Stimulated activated memory B cell treated with anti-CD40 and anti-IgM and Interleukin-4, amounts not matched to agents 10 μg/mL and 1 μg/mL and 100 μg/mL, for 72 hours (primary cell): ENCODE measurements around the gene WWOX.
"Not testable (repeated sequence)": the region's sequence is repeated elsewhere in the genome, so short reads cannot be mapped to it uniquely, and the experiment has no call there.

Source experiments
- ATAC-seq: fragments of 150-1000 bp; cut with Tn5 transposase; 2 replicates; pipeline ENCODE4 v1.10.0; 2021
- H3K27ac Mint-ChIP-seq: one replicate; pipeline ENCODE4 v1.8.0; 2022; ENCODE audit warnings: mild to moderate bottlenecking, mixed read lengths
- H3K27me3 Mint-ChIP-seq: one replicate; pipeline ENCODE4 v1.8.0; 2022; ENCODE audit warnings: mixed read lengths
- H3K36me3 Mint-ChIP-seq: one replicate; pipeline ENCODE4 v1.8.0; 2022; ENCODE audit warnings: mixed read lengths
- H3K4me1 Mint-ChIP-seq: one replicate; pipeline ENCODE4 v1.8.0; 2022; ENCODE audit warnings: mixed read lengths
- H3K4me3 Mint-ChIP-seq: one replicate; pipeline ENCODE4 v1.8.0; 2022; ENCODE audit warnings: mild to moderate bottlenecking, moderate library complexity, mixed read lengths
- H3K9me3 Mint-ChIP-seq: one replicate; pipeline ENCODE4 v1.8.0; 2022; ENCODE audit warnings: mixed read lengths

WWOX gene

GRCh38 chr16:78669994-78670393, 570.5 kb downstream of the WWOX start:
- no peak for ATAC-seq
- Mint-ChIP-seq H3K27me3 (no peaks in the 10 kb centered on the region), H3K9me3 (no peaks in the 10 kb centered on the region), H3K4me3 (no peak overlapping the region), H3K4me1 (no peaks in the 10 kb centered on the region), H3K27ac (no peak overlapping the region), H3K36me3 (no peaks in the 10 kb centered on the region)

- H3K9me3 Mint-ChIP-seq: no peaks in the 10 kb centered on the region
- H3K27me3 Mint-ChIP-seq: no peaks in the 10 kb centered on the region
- H3K27ac Mint-ChIP-seq: no peak overlapping the region
- H3K4me3 Mint-ChIP-seq: no peak overlapping the region
- H3K4me1 Mint-ChIP-seq: no peaks in the 10 kb centered on the region
- ATAC-seq: no peak
- H3K36me3 Mint-ChIP-seq: no peaks in the 10 kb centered on the region
Measured at GRCh38 chr16:78672779-78673556, 573.5 kb downstream of the WWOX start.

- Mint-ChIP-seq H3K4me3 (no peak overlapping the region), H3K36me3 (no peaks in the 10 kb centered on the region)
- no peak for ATAC-seq
Measured at GRCh38 chr16:78673884-78674283, 574.4 kb downstream of the WWOX start.

GRCh38 chr16:78675312-78675711, 575.9 kb downstream of the WWOX start:
- no peak for ATAC-seq
- Mint-ChIP-seq H3K4me3 (no peak overlapping the region), H3K27ac (no peak overlapping the region), H3K9me3 (no peaks in the 10 kb centered on the region), H3K36me3 (no peaks in the 10 kb centered on the region), H3K4me1 (no peaks in the 10 kb centered on the region), H3K27me3 (no peaks in the 10 kb centered on the region)

More at GRCh38 chr16:78673884-78674283, 574.4 kb downstream of the WWOX start:
- H3K9me3 Mint-ChIP-seq: no peaks in the 10 kb centered on the region
- H3K27me3 Mint-ChIP-seq: no peaks in the 10 kb centered on the region
- no peaks in the 10 kb centered on the region for H3K4me1 Mint-ChIP-seq
- H3K27ac Mint-ChIP-seq: no peak overlapping the region

GRCh38 chr16:78675951-78676792, 576.7 kb downstream of the WWOX start:
- H3K4me3 Mint-ChIP-seq: no peak overlapping the region
- no peaks in the 10 kb centered on the region for H3K4me1 Mint-ChIP-seq
- no peaks in the 10 kb centered on the region for H3K36me3 Mint-ChIP-seq
- no peaks in the 10 kb centered on the region for H3K9me3 Mint-ChIP-seq
- no peak overlapping the region for H3K27ac Mint-ChIP-seq
- no peaks in the 10 kb centered on the region for H3K27me3 Mint-ChIP-seq
- ATAC-seq: no peak

GRCh38 chr16:78677181-78677731, 577.8 kb downstream of the WWOX start:
- Mint-ChIP-seq H3K27ac (no peak overlapping the region), H3K36me3 (no peaks in the 10 kb centered on the region), H3K4me3 (no peak overlapping the region), H3K9me3 (no peaks in the 10 kb centered on the region), H3K27me3 (no peaks in the 10 kb centered on the region), H3K4me1 (no peaks in the 10 kb centered on the region)
- ATAC-seq: no peak

GRCh38 chr16:78679546-78679945, 580.1 kb downstream of the WWOX start:
- Mint-ChIP-seq H3K27ac (no peak overlapping the region), H3K4me3 (no peak overlapping the region)

GRCh38 chr16:78681743-78682142, 582.3 kb downstream of the WWOX start:
- H3K36me3 Mint-ChIP-seq: no peaks in the 10 kb centered on the region
- H3K27me3 Mint-ChIP-seq: no peaks in the 10 kb centered on the region
- H3K9me3 Mint-ChIP-seq: no peaks in the 10 kb centered on the region

More at GRCh38 chr16:78679546-78679945, 580.1 kb downstream of the WWOX start:
- no peak for ATAC-seq
- H3K36me3 Mint-ChIP-seq: no peaks in the 10 kb centered on the region
- no peaks in the 10 kb centered on the region for H3K27me3 Mint-ChIP-seq
- H3K9me3 Mint-ChIP-seq: no peaks in the 10 kb centered on the region
- no peaks in the 10 kb centered on the region for H3K4me1 Mint-ChIP-seq

GRCh38 chr16:78684030-78684611, 584.7 kb downstream of the WWOX start:
- no peak for ATAC-seq
- no peak overlapping the region for H3K27ac Mint-ChIP-seq
- no peaks in the 10 kb centered on the region for H3K4me1 Mint-ChIP-seq
- no peaks in the 10 kb centered on the region for H3K9me3 Mint-ChIP-seq
- H3K4me3 Mint-ChIP-seq: no peak overlapping the region
- no peaks in the 10 kb centered on the region for H3K36me3 Mint-ChIP-seq
- H3K27me3 Mint-ChIP-seq: no peaks in the 10 kb centered on the region

More at GRCh38 chr16:78681743-78682142, 582.3 kb downstream of the WWOX start:
- Mint-ChIP-seq H3K4me1 (no peaks in the 10 kb centered on the region), H3K4me3 (no peak overlapping the region), H3K27ac (no peak overlapping the region)
- no peak for ATAC-seq

- Mint-ChIP-seq H3K4me1 (no peaks in the 10 kb centered on the region), H3K27me3 (no peaks in the 10 kb centered on the region), H3K27ac (no peak overlapping the region), H3K36me3 (no peaks in the 10 kb centered on the region), H3K9me3 (no peaks in the 10 kb centered on the region), H3K4me3 (no peak overlapping the region)
- no peak for ATAC-seq
Measured at GRCh38 chr16:78684655-78685375, 585.4 kb downstream of the WWOX start.

- Mint-ChIP-seq H3K9me3 (no peaks in the 10 kb centered on the region), H3K27ac (no peak overlapping the region), H3K4me3 (no peak overlapping the region), H3K4me1 (no peaks in the 10 kb centered on the region), H3K27me3 (no peaks in the 10 kb centered on the region), H3K36me3 (no peaks in the 10 kb centered on the region)
- ATAC-seq: no peak
Measured at GRCh38 chr16:78686601-78687000, 587.1 kb downstream of the WWOX start.

GRCh38 chr16:78689028-78689427, 589.6 kb downstream of the WWOX start:
- peaks cover 3% of the 10 kb centered on the region for H3K9me3 Mint-ChIP-seq
- H3K36me3 Mint-ChIP-seq: no peaks in the 10 kb centered on the region
- no peaks in the 10 kb centered on the region for H3K27me3 Mint-ChIP-seq
- H3K4me3 Mint-ChIP-seq: no peak overlapping the region
- no peak overlapping the region for H3K27ac Mint-ChIP-seq
- no peak for ATAC-seq
- no peaks in the 10 kb centered on the region for H3K4me1 Mint-ChIP-seq

GRCh38 chr16:78689536-78689935, 590.1 kb downstream of the WWOX start:
- no peaks in the 10 kb centered on the region for H3K27me3 Mint-ChIP-seq
- H3K36me3 Mint-ChIP-seq: no peaks in the 10 kb centered on the region
- H3K4me1 Mint-ChIP-seq: no peaks in the 10 kb centered on the region
- no peak overlapping the region for H3K4me3 Mint-ChIP-seq
- ATAC-seq: no peak
- H3K9me3 Mint-ChIP-seq: peaks cover 3% of the 10 kb centered on the region
- no peak overlapping the region for H3K27ac Mint-ChIP-seq

- Mint-ChIP-seq H3K27me3 (no peaks in the 10 kb centered on the region), H3K4me3 (no peak overlapping the region), H3K27ac (no peak overlapping the region), H3K36me3 (no peaks in the 10 kb centered on the region), H3K9me3 (peaks cover 3% of the 10 kb centered on the region), H3K4me1 (no peaks in the 10 kb centered on the region)
- no peak for ATAC-seq
Measured at GRCh38 chr16:78690510-78690909, 591.1 kb downstream of the WWOX start.

- H3K27me3 Mint-ChIP-seq, H3K36me3 Mint-ChIP-seq, H3K9me3 Mint-ChIP-seq, H3K4me1 Mint-ChIP-seq, H3K27ac Mint-ChIP-seq, H3K4me3 Mint-ChIP-seq, ATAC-seq: not testable (repeated sequence)
Measured at GRCh38 chr16:78691746-78692145, 592.3 kb downstream of the WWOX start.
